ENCODE data around the gene CENPU. TPM values are rescaled to one million over a fixed set of nuclear protein-coding genes. Genes with fewer than 3 reads are reported as not detected.

The CENPU gene
- total and polyA plus RNA-seq, 2 experiments from 2014 or later = 88.3 to 186 TPM

GRCh38 chr4:184684491-184685189, 49.3 kb downstream of the CENPU start (continued):
- TF ChIP-seq, protein P1, sequence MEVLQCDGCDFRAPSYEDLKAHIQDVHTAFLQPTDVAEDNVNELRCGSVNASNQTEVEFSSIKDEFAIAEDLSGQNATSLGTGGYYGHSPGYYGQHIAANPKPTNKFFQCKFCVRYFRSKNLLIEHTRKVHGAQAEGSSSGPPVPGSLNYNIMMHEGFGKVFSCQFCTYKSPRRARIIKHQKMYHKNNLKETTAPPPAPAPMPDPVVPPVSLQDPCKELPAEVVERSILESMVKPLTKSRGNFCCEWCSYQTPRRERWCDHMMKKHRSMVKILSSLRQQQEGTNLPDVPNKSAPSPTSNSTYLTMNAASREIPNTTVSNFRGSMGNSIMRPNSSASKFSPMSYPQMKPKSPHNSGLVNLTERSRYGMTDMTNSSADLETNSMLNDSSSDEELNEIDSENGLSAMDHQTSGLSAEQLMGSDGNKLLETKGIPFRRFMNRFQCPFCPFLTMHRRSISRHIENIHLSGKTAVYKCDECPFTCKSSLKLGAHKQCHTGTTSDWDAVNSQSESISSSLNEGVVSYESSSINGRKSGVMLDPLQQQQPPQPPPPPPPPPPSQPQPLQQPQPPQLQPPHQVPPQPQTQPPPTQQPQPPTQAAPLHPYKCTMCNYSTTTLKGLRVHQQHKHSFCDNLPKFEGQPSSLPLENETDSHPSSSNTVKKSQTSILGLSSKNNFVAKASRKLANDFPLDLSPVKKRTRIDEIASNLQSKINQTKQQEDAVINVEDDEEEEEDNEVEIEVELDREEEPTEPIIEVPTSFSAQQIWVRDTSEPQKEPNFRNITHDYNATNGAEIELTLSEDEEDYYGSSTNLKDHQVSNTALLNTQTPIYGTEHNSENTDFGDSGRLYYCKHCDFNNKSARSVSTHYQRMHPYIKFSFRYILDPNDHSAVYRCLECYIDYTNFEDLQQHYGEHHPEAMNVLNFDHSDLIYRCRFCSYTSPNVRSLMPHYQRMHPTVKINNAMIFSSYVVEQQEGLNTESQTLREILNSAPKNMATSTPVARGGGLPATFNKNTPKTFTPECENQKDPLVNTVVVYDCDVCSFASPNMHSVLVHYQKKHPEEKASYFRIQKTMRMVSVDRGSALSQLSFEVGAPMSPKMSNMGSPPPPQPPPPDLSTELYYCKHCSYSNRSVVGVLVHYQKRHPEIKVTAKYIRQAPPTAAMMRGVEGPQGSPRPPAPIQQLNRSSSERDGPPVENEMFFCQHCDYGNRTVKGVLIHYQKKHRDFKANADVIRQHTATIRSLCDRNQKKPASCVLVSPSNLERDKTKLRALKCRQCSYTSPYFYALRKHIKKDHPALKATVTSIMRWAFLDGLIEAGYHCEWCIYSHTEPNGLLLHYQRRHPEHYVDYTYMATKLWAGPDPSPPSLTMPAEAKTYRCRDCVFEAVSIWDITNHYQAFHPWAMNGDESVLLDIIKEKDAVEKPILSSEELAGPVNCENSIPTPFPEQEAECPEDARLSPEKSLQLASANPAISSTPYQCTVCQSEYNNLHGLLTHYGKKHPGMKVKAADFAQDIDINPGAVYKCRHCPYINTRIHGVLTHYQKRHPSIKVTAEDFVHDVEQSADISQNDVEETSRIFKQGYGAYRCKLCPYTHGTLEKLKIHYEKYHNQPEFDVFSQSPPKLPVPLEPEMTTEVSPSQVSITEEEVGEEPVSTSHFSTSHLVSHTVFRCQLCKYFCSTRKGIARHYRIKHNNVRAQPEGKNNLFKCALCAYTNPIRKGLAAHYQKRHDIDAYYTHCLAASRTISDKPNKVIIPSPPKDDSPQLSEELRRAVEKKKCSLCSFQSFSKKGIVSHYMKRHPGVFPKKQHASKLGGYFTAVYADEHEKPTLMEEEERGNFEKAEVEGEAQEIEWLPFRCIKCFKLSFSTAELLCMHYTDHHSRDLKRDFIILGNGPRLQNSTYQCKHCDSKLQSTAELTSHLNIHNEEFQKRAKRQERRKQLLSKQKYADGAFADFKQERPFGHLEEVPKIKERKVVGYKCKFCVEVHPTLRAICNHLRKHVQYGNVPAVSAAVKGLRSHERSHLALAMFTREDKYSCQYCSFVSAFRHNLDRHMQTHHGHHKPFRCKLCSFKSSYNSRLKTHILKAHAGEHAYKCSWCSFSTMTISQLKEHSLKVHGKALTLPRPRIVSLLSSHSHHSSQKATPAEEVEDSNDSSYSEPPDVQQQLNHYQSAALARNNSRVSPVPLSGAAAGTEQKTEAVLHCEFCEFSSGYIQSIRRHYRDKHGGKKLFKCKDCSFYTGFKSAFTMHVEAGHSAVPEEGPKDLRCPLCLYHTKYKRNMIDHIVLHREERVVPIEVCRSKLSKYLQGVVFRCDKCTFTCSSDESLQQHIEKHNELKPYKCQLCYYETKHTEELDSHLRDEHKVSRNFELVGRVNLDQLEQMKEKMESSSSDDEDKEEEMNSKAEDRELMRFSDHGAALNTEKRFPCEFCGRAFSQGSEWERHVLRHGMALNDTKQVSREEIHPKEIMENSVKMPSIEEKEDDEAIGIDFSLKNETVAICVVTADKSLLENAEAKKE (CRISPR knock-in tag; IDR thresholded peaks at IDR 0.05) = no peak

DNA sequence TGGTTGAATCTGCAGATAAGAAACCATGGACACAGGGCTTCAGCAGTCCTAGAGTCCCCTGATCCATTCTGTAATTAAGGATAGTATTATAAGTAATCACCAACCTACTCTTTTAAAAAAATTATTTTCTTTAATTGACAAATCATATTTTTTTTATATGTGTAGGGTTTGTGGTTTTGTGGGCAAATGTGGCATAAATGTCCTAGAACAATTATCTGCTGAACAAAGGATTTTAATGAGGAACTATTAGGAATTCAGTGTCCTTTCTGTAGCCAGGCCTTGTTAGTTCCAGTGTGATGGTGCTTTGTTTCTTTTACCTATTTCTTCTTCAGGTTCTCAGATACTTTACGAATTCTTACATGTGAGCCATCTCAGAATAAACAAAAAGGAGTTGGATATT, 52.0 kb downstream of the CENPU start:
- Histone ChIP-seq H3K36me3 (ENCODE audit: insufficient read depth) (0 out of 2 replicates have a peak, but pooled peaks cover 2% of the 10 kb centered on the region), H3K79me2 (replicated peaks; ENCODE audit: insufficient read depth) (no peaks in the 10 kb centered on the region), H4K20me1 (replicated peaks; ENCODE audit: insufficient read depth) (no peaks in the 10 kb centered on the region), H3F3A (replicated peaks; ENCODE audit: low read depth) (0 out of 2 replicates have a peak, but pooled peaks cover 2% of the 10 kb centered on the region), H2AFZ (no peak overlapping the region), H3K27ac (ENCODE audit: low read depth) (no peak overlapping the region), H3K4me2 (no peak overlapping the region), H3K9me2 (ENCODE audit: insufficient read depth) (no peaks in the 10 kb centered on the region), H3K4me3 (no peak overlapping the region), H3K4me1 (ENCODE audit: insufficient read depth) (no peaks in the 10 kb centered on the region), H3K27me3 (ENCODE audit: insufficient read depth) (no peaks in the 10 kb centered on the region)
- no peak overlapping the region for H3K27ac Mint-ChIP-seq
- H3K4me1 Mint-ChIP-seq = peaks cover 2% of the 10 kb centered on the region; the same call in 1 of the 3 replicates
- peaks cover 10% of the 10 kb centered on the region for H3K9me3 Mint-ChIP-seq
- TF ChIP-seq JUNB (IDR thresholded peaks at IDR 0.05; ENCODE audit: unreplicated experiment) = no peak
- TF ChIP-seq, protein P2, sequence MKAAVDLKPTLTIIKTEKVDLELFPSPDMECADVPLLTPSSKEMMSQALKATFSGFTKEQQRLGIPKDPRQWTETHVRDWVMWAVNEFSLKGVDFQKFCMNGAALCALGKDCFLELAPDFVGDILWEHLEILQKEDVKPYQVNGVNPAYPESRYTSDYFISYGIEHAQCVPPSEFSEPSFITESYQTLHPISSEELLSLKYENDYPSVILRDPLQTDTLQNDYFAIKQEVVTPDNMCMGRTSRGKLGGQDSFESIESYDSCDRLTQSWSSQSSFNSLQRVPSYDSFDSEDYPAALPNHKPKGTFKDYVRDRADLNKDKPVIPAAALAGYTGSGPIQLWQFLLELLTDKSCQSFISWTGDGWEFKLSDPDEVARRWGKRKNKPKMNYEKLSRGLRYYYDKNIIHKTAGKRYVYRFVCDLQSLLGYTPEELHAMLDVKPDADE (IDR thresholded peaks at IDR 0.05) = no peak
- no peak for TF ChIP-seq ZNF331 (CRISPR knock-in tag; IDR thresholded peaks at IDR 0.05; ENCODE audit: low read depth)
- H3K36me3 Mint-ChIP-seq (ENCODE audit: low read depth) = peaks cover 20% of the 10 kb centered on the region
- DNase-seq (ENCODE audit: low spot score) (no peak), ATAC-seq (no peak)
- H3K4me3 Mint-ChIP-seq = no peak overlapping the region
- H3K27me3 Mint-ChIP-seq (ENCODE audit: insufficient read depth, low read depth, poor library complexity) = peaks cover 4% of the 10 kb centered on the region

Data from GM23338 (cell line).